ENCODE measurements around the gene MRPL45.

Gene MRPL45

GRCh38 chr17:38326996-38327792 lies 30.2 kb downstream of the MRPL45 start:
- DNase-seq, result no peak

GRCh38 chr17:38327936-38328335 lies 31.0 kb downstream of the MRPL45 start:
- DNase-seq, result no peak

GRCh38 chr17:38328620-38329019 lies 31.7 kb downstream of the MRPL45 start:
- DNase-seq, result no peak

GRCh38 chr17:38329284-38329683 lies 32.3 kb downstream of the MRPL45 start:
- no peak for DNase-seq

- DNase-seq, result no peak
Observed at GRCh38 chr17:38329808-38330730, 33.1 kb downstream of the MRPL45 start.

GRCh38 chr17:38330941-38331411 lies 34.0 kb downstream of the MRPL45 start:
- no peak for DNase-seq

GRCh38 chr17:38332735-38333134 lies 35.8 kb downstream of the MRPL45 start:
- no peak for DNase-seq

- DNase-seq, result no peak
Observed at GRCh38 chr17:38333635-38334295, 36.8 kb downstream of the MRPL45 start.

GRCh38 chr17:38334480-38335364 lies 37.8 kb downstream of the MRPL45 start:
- DNase-seq, result no peak

- DNase-seq, result no peak
Observed at GRCh38 chr17:38336838-38337237, 39.9 kb downstream of the MRPL45 start.

- DNase-seq, result no peak
Observed at GRCh38 chr17:38338053-38338452, 41.1 kb downstream of the MRPL45 start.

- DNase-seq, result no peak
Observed at GRCh38 chr17:38338535-38338934, 41.6 kb downstream of the MRPL45 start.

- DNase-seq, result no peak
Observed at GRCh38 chr17:38339891-38340290, 42.9 kb downstream of the MRPL45 start.

- no peak for DNase-seq
Observed at GRCh38 chr17:38341035-38341721, 44.2 kb downstream of the MRPL45 start.

- DNase-seq, result no peak
Observed at GRCh38 chr17:38342886-38343607, 46.1 kb downstream of the MRPL45 start.

GRCh38 chr17:38343608-38344419 lies 46.8 kb downstream of the MRPL45 start, which contains the start of gene GPR179:
TSS of gene GPR179 (minus strand) at chr17:38343956. CDS start at chr17:38343789, 167 bp downstream.
- no peak for DNase-seq

- no peak for DNase-seq
Observed at GRCh38 chr17:38344420-38344745, 47.4 kb downstream of the MRPL45 start.

- no peak for DNase-seq
Observed at GRCh38 chr17:38345743-38346142, 48.8 kb downstream of the MRPL45 start.

GRCh38 chr17:38349097-38349730 lies 52.2 kb downstream of the MRPL45 start:
- peak; percentile 64 for DNase-seq

All from NCI-H526 treated with DMSO at 0.1 percent for 48 hours (cell line).